DMS53 treated with DMSO at 0.1 percent for 48 hours (cell line): ENCODE data around the gene ONECUT3.
A peak's percentile ranks its signal among the peaks of the same experiment; 100 is the strongest.

Experiments used
- DNase-seq: peaks from one replicate; lab custom pipeline; 2025; ENCODE audit not compliant: unreplicated experiment; lab: John Stamatoyannopoulos, UW

Gene ONECUT3

GRCh38 chr19:1813192-1814182 lies 60.2 kb downstream of the ONECUT3 start:
- DNase-seq: no peak

GRCh38 chr19:1814391-1814790 lies 61.1 kb downstream of the ONECUT3 start:
- DNase-seq: no peak

- no peak for DNase-seq
Observed at GRCh38 chr19:1814833-1815604, 61.7 kb downstream of the ONECUT3 start.

- no peak for DNase-seq
Observed at GRCh38 chr19:1815605-1816529, 62.6 kb downstream of the ONECUT3 start.

- no peak for DNase-seq
Observed at GRCh38 chr19:1816530-1817298, 63.4 kb downstream of the ONECUT3 start.

- DNase-seq: no peak
Observed at GRCh38 chr19:1817553-1818179, 64.4 kb downstream of the ONECUT3 start.

- DNase-seq: no peak
Observed at GRCh38 chr19:1818549-1819195, 65.4 kb downstream of the ONECUT3 start.

GRCh38 chr19:1819341-1820255 lies 66.3 kb downstream of the ONECUT3 start:
- DNase-seq: no peak

- no peak for DNase-seq
Observed at GRCh38 chr19:1822210-1822609, 68.9 kb downstream of the ONECUT3 start.

GRCh38 chr19:1823020-1823419 lies 69.7 kb downstream of the ONECUT3 start:
- DNase-seq: no peak

- DNase-seq: no peak
Observed at GRCh38 chr19:1823539-1824251, 70.4 kb downstream of the ONECUT3 start.

GRCh38 chr19:1824252-1824622 lies 70.9 kb downstream of the ONECUT3 start:
- DNase-seq: no peak

- DNase-seq: peak; percentile 26
Observed at GRCh38 chr19:1825909-1826556, 72.7 kb downstream of the ONECUT3 start.

- DNase-seq: no peak
Observed at GRCh38 chr19:1826557-1827521, 73.5 kb downstream of the ONECUT3 start.

- no peak for DNase-seq
Observed at GRCh38 chr19:1827566-1828278, 74.4 kb downstream of the ONECUT3 start.
